Measurements from ENCODE around the gene POU2F3.

POU2F3 gene

DNA sequence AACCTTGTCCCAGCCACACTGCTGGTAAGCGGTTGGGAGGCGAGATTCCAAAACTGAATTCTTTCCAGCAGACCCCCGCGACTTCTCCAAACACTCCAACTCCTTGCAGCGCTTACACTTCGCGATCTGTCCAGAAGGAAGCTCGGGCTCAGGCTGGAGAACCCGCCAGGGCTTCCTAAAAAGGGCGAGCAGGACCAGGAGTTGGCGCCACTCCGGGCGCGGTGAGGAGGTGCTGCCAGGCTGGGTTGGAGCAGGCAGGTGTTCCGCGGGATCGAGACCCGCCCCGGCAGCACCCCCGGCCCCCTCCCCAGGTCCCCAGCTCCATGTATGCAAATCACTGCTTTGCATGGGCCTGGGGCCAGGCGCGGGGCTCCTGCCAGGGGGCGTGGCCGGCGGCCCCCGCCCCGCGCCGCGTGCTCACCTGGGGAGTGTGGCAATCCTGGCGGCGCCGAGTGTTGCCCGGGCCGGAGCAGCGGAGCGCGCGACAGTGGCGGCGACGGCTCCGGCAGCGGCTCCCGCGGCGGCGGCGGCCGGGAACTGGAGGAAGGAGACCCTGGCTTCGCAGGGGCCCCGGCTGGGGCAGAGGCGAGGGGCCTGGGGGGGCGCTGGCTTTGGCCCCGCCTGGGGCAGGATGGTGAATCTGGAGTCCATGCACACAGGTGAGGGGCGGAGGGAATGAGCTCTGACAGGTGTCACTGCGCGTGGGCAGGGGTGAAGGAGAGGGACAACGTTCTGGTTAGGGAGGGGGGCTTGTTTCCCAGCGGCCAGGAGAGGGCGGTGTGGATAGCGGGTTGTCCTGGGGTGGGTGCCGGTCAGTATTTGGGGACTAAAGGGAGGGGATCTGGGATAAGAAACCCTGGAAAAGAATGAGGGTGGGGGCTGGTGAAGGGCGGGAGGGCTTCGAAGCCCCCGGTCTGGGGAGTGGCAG is at the start of gene POU2F3:
Gene POU2F3 (plus strand): TSS at position 428 of the 928 bp plus-strand sequence. CDS start 204 bp downstream, at position 632.
- DNase-seq, result no peak

DNA sequence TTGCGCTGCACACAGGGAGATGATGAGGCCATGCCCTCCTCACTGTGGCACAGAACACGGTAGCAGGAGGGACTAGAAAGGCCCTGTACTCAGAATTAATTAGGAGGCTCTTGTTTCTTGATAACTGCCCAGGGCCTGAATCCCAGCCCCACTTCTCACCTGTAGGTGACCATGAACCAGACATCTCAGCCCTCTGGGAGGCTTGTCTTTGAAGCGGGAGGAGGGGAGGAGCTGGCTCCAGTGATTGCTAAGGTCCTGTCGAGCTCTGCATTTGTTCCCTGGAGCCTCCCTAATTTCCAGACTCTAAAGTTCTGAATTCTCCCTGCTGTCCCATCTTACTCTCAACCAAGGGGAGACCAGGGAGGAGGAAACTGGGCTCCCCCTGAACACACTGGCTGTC is 48.9 kb upstream of the POU2F3 start:
- DNase-seq, result no peak

DNA sequence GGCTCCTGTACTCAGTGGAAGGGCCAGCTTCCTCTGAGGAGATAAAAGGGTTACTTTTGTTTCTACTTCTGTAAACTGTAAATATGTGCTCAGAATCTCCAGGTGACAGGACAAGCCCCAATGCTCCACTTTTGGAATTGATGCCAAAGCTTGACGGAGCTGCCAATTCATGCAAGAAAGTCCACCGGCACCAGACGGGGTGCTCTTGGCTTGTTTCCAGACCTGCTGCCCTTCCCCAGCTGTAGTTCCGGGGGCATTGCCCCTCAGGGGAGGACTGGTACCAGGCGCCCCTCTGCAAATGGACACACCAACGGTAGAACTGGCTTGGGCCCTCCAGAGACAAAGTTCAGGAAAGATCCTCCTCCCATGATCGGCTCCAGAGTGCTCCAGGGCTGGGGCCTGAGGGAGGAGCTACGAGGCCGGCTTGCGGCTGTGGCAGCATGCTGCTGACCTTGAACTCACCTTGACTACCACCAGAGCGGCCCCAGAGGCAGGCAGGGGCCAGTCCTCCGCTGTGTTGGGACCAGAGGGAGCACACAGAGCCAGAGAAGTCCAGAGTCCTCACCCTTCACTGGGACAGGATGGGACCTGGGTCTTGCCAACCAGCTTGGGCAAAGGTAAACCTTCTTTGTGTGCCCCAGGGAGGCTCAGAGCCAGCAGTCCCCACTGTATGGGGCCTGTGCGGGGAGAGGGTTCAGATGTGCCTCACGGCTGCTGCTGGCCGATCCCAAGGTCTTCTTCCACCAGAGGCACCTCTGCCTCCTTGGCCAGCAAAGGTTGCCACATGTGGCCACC is 46.9 kb upstream of the POU2F3 start:
- no peak for DNase-seq

DNA sequence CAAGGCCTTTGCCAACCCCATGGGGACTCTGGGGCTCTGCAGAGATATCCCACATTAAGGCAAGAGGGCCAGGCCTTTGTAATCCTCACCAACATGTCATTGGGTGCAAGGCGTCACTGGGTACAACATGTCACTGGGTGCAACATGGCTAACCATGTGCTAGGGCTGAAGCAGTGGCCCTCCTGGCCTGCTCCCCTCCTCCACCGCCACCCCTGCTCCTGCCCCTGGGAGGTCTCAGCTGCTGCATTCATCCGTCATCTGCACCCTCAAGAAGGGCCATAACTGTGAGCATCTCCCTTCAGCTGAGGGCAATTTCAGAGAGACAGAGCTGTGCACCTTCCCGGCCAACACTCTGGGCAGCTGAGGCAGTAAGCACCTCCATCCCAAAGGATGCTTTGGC is 45.8 kb upstream of the POU2F3 start:
- DNase-seq, result no peak

DNA sequence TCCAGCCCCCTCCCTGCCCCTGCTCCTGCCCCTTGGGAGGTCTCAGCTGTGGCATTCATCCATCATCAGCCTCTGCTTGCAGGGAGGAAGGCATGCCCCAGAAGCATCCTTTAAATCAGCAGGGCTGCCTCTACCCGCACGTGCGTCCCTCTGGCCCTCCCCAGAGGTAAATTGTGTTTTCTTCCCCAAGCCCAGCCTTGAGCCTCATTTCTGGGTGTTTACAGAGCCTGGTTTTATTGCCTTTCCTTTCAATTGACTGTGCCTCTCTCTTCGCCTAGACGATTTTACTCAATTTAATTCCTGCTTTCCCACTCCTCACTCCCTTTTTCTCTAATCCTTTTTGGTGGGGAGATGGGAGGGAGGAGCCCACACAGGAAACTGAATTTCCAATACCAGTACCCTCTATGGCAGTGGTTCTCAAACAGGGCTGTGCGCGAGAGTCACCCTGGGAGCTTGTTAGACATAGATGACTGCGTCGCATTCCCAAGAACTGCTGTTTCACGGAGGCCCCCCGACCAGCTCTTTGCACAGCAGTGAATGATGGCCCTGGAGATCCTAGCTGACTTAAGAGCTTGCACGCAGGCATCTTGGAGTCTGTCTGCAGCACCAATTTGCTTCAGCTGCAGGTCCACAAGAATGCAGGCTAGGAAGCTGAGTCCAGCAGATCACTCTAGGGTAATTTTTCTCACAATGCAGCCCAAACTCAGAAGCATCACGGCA is 44.2 kb upstream of the POU2F3 start:
- DNase-seq, result no peak

DNA sequence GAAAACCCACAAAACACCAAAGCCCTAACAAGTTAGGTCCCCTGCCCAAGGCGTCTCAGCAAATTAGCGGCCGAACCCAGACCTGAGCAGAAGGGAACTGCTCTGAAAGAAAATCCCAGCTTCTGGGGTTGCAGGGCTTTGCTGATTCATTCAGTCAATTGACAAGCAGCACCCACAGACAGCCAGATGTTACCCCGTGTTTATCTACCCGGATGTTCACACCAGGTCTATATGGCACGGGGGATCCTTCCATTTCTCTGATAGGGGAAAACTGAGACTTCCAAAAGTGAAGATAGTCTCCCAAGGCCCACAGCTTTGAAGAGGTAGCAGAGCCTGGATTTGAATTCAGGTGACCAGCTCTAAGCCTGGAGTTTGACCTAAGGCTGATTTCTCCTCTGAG is 43.1 kb upstream of the POU2F3 start:
- no peak for DNase-seq

DNA sequence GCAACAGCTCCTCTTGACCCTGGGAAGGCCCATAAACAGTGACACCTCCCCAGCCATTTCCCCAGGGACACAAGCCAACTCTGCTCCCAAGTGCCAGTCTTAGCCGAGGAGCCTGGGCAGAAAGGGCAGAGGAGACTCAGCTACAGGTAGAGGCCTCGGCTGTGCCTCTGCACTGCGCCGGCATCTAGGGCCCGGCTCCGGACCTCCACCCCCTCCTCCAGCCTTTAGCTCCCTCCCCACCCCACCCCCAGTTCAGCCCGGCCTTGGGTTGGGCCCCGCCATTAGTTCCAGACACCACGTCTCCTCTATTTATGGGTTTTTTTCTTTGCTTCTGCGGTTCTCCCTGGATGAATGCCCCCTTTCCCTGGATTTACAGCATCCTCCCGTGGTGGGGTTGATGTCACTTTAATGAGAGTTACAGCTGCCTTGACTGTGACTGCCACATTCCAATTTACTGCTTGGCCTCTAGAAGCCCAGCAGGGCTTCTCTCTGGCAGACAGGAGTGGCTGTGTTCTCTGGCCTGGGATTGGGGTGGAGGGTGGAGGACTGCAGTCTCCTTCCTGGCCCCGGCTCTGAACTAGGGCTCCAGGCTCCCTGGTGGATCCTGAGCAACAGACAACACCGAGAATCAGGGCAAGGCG is 42.6 kb upstream of the POU2F3 start:
- DNase-seq, result no peak

DNA sequence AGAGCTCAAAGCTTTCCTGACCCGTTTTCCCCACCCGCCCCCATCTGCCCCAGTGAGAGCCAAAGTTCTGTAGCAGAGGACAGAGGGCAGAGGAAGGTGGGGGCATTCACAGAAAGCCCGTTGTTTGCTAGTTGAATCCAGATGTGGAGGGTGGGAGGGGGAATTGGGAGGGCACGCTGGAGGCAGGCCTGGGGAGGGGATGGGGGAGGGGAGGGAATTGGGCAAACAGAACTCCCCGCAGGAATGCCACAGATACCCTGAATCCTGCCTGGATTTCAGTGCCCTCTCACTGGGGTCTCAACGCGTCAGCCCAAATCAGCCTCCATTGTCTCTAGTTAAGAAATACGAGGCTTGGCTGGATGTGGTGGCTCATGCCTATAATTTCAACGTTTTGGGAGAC is 42.0 kb upstream of the POU2F3 start:
- no peak for DNase-seq

DNA sequence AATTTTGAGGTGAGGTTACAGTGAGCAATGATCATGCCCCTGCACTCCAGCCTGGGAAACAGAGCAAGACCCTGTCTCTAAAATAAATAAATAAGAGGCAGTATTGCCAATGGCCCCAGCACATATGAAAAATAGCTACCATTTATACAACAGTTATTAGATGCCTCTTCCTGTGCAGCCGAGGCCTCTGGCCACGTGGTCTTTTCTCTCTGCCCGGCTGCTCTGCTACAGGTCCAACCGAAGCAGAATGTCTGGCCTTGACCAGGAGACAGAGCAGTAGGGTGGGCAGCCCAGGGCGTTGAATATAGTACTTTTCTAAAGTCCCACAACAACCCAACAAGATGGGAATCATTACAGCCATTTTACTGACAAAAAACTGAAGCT is 41.5 kb upstream of the POU2F3 start:
- no peak for DNase-seq

DNA sequence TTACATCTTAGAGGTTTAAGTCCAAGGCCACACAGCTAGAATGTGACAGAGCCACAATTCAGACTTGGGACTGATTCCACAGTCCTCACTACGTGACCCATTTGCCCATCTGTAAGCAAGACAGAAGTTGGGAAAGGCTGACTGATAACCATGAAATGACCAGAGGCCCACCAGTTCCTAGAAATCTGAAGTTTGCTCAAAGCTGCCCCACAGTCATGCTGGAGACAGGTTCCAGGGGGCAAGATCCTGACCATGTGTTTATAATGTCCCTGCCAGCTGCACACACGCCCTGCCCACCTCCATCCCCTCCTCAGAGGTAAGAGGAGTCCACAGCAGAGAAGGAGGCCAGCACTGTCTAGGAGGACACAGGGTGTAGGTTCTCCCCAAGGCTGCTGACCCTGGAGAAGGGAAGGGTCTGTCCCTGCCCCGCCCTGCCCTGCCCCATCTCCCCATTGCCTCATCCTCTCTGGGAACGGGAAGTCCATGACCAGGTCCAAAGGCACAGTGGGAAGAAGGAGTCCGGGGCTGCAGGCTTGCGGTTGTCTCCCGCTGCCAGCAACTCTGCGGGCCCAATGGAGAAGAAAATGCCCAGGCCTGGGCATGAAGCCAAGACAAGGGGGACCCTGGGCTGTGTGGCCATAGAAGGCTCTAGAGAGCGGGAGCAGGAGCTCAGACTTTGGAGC is 41.0 kb upstream of the POU2F3 start:
- no peak for DNase-seq

DNA sequence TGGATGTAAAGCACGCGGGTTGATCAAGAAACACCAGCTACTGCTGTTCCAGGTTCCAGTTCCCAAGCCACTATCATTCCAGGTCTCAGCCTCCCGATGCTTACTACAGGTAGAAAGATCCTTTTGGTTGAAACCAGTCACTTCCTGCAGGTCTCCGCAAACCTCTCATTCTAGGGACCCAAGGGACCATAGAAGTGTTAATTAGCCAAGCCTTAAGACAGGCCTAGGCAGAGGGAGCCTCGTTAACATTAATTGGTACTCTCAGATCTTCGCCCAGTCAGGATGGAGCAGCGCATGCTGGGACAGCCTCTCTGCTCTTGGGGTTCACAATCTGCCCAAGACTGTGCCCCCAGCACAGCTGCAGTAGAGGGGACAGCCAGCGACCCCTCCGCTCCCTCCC is 40.3 kb upstream of the POU2F3 start:
- DNase-seq, result no peak

DNA sequence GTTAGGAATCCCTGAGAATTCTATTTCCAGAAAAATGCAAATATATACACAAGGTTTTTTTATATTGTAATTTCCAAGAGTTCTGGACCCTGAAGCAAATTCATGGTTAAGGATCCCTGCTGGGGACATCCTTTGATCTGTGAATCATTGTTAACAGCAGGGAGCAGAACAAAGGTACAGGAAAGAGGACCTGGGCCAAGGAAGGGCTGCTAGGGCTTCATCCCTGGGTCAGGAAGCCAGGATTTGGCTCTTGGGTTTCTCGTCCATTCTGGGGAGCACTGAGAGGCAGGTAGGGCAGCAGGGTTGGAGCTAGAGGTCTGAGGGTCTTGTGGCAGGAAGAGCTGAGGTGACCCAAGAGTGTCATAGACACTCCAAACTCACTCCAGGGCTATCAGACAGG is 39.3 kb upstream of the POU2F3 start:
- no peak for DNase-seq

DNA sequence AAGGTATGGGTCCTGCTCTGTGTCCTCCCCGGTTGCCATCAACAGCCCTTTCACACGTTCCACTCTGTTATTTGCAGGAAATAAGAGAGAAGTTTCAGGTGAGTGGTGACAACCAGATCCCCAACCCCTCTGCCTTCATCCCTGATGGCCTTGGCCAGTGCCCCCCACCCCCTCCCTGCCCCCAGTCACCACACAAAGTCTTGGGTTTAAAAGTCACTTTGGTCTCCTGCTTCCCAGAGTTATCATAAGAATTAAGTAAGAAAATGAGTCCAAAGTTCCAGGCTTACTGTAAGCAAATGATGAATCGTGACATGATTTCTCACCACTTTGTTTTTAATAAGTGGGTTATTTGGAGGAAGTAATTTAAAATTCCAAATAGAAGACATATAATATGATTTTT is 38.3 kb upstream of the POU2F3 start:
- no peak for DNase-seq

DNA sequence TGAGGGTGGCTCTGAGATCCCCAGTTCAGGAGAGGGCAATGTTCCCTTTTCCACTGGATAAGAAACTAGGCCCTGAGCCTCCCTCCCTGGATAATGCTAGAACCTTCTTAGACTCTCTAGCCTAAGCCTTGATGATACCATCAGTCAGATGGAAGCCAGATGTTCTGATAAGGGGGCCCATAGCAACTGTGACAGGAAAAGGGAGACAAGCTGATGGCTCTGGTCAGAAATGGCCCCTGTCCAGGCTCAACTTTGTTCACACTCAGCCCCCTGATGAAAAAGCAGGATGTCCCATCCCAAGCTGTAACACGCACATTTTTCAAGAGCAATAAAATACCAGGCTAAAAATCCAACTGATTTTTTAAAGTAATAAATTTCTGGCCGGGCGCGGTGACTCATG is 36.3 kb upstream of the POU2F3 start:
- no peak for DNase-seq

DNA sequence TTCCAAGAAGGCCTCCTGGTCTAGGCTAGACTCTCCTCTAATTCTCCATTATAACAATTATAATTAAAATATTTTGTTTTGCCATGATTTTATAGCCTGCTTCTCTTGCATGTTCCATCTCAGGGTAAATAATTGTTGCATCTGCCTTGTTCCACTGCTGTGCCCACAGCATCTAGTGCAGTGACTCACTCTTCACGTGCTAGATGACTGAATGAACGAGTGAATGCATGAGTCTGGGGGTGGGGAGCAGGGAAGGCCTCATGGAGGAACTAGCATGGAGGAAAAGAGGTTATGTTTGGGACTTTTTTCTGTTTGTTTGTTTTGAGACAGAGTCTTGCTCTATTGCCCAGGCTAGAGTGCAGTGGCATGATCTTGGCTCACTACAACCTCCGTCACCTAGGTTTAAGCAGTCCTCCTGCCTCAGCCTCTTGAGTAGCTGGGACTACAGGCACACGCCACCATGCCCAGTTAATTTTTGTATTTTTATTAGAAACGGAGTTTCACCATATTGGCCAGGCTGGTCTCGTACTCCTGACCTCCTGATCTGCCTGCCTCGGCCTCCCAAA is 34.3 kb upstream of the POU2F3 start:
- no peak for DNase-seq

DNA sequence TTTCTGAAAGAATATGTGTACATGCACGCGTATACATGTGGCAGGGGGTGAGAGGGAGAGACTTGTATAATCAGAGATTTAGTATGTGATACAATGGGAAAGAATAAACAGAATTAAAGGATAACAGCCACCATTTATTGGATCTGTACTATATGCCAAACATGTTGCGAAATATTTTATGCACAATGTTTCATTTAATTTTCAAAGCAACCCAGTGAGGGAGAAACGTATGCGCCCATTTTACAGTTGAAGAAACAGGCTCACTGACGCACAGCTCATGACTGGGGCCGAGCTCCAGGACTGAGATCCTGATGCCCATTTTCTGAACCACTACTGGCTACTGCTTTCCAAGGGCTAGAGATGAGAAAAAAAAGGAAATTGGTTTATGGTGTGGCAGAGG is 32.4 kb upstream of the POU2F3 start:
- DNase-seq, result no peak

DNA sequence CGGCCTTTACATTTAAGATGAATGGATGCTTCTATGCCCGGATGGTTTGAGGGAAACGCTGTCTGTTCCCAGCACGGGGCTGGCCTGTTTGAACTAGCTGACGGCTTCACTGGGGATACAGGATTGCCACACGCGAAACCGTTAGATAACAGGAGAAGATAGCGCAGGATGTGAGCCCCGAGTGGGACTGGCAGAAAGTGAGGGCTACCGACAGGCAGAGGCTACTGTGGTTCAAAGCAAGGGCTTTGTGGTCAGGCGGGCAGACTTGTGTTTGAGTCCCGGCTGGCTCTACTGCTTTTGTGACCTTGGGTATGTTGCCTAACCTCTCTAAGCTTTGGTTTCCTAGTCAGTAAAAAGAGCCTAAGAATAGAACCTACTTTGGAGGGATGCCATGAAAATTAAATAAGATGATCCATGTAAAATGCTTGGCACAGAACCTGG is 31.9 kb upstream of the POU2F3 start:
- no peak for DNase-seq

DNA sequence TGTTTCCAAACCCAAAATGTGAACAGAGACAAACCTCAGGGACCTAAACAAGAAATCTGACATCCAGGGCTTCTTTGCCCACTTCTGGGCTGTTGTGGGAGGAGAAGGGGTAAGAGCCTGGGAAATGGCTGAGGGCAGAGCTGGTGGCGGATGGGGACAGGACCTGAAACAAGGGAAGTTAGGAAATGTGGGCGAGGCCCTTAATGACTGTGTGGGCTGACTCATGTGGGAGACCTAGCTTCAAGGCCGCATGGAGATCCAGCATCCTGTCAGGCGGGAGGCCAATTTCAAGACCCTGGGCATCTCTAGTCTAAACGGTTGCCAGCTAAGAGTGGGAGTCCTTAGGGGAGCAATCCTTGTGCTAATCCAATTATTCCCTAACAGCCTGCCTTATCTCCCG is 31.2 kb upstream of the POU2F3 start:
- no peak for DNase-seq

DNA sequence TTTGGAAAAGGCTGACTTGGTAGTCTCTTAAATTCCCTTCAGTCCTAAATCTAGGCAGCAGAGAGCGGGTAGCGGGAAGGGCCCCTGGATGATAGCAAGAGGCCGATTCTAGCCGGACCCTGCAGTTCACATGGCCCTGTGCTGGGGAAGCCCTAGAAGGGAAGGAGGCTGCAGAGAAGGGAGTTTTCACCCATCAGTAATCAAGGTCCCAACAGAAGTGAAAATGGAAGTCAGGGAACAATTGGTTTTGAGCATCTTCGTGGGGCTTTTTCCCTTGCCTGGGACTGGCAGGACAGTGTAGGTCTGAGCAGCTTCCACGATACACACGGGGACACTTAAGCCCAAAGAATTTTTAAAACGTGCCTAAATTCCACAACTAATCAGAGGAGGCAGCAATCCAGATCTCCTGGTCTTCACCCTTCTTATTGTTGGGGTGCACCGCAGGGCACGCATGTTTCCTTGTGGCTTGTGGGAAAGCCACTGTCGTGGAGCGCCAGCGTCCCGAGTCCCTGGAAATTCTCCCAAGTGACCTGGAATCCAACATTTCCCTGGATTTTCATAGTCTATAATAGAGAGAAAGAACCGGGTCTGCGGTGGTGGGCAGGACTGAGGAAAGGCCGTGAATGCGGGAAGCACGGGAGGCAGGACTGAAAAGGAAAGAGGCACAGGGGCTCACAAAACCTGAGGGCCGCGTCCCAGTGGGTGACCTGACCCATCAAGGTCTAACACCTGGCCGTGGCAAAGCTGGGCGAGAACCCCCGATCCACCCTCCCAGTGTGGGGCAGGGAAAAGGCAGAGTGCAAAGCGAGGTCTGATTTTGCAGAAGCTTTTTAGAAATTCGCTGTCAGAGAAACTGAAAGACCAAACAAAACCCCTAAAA is 30.0 kb upstream of the POU2F3 start:
- no peak for DNase-seq

DNA sequence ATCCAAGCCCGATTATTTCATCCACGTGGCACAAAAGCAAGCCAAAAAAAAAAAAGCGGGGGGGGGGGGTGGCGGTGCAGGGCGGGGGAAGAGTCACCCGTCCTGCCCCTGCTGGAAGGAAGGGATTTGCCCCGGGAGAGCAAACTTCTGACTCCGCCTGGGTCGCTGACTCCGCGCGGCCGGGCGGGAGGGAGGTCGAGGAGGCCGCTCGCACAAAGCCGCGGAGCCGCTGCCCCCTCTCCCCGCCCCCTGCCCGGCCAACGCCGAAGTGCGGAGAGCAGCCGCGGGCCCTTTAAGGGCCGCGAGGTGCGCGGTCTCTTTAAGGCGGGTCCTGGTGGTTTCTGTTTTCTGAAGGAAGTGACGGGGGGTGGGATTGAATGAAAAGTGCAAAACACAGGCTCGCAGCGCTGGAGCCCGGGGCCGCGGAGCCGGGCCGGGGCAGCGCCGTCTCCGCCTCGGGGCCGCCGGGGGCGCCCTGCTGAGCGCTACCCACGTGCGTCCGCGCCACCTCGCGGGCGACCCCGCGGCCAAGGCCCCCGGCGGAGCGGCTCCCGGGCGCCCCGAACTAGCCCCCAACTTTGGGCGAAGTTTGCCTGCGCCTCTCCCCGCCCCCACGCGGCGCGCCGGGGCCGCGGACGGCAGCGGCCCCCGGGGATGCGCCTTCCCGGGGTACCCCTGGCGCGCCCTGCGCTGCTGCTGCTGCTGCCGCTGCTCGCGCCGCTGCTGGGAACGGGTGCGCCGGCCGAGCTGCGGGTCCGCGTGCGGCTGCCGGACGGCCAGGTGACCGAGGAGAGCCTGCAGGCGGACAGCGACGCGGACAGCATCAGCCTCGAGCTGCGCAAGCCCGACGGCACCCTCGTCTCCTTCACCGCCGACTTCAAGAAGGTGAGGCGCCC is 29.1 kb upstream of the POU2F3 start, which contains the start of gene OAF:
Gene OAF (plus strand): TSS at position 407 of the 896 bp plus-strand sequence. CDS start 248 bp downstream, at position 655.
- DNase-seq, result peak in 1 of 2 experiments; percentile 48

All from NCI-H446 (cell line).